WI38 (cell line): ENCODE measurements around the gene SLC5A2.

ENCODE experiments used
- H3K4me3 ChIP-seq: 2 replicates; pipeline ENCODE4 v1.5.1; 2011; ENCODE audit warnings: low read depth, mild to moderate bottlenecking, control low read depth, low read length
- TF ChIP-seq, protein P1 (sequence below): IDR thresholded peaks from 2 replicates; pipeline ENCODE4 v1.5.1; 2012; ENCODE audit warnings: low read depth, mild to moderate bottlenecking, control low read depth, low read length

The SLC5A2 gene

GRCh38 chr16:31529108-31529936 lies 46.4 kb downstream of the SLC5A2 start:
- H3K4me3 ChIP-seq = peak overlapping the region; percentile 29
- TF ChIP-seq, protein P1, sequence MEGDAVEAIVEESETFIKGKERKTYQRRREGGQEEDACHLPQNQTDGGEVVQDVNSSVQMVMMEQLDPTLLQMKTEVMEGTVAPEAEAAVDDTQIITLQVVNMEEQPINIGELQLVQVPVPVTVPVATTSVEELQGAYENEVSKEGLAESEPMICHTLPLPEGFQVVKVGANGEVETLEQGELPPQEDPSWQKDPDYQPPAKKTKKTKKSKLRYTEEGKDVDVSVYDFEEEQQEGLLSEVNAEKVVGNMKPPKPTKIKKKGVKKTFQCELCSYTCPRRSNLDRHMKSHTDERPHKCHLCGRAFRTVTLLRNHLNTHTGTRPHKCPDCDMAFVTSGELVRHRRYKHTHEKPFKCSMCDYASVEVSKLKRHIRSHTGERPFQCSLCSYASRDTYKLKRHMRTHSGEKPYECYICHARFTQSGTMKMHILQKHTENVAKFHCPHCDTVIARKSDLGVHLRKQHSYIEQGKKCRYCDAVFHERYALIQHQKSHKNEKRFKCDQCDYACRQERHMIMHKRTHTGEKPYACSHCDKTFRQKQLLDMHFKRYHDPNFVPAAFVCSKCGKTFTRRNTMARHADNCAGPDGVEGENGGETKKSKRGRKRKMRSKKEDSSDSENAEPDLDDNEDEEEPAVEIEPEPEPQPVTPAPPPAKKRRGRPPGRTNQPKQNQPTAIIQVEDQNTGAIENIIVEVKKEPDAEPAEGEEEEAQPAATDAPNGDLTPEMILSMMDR = no peak

- H3K4me3 ChIP-seq = no peak overlapping the region
These were observed 47.0 kb downstream of the SLC5A2 start for GRCh38 chr16:31529937-31530312.

GRCh38 chr16:31530405-31530804 lies 47.5 kb downstream of the SLC5A2 start:
- TF ChIP-seq, protein P1 = no peak
- no peak overlapping the region for H3K4me3 ChIP-seq

More at GRCh38 chr16:31529937-31530312, 47.0 kb downstream of the SLC5A2 start:
- TF ChIP-seq, protein P1 = no peak

DNA sequence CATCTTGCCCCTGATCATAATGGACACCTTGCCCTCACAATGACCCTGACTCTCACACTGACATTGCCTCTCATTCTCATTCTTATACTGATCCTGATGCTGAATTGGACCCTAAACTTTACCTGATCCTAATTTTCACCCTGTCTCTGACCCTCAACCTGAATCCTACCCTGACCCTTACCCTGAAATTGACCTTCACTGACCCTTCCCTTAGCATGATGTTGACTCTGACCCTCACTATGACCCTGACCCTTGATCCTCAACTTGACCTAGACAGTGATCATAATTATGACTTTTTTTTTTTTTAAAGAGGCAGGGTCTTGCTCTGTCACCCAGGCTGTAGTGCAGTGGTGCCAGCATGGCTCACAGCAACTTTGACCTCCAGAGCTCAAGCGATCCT lies 48.2 kb downstream of the SLC5A2 start:
- H3K4me3 ChIP-seq = no peak overlapping the region
- TF ChIP-seq, protein P1 = no peak

DNA sequence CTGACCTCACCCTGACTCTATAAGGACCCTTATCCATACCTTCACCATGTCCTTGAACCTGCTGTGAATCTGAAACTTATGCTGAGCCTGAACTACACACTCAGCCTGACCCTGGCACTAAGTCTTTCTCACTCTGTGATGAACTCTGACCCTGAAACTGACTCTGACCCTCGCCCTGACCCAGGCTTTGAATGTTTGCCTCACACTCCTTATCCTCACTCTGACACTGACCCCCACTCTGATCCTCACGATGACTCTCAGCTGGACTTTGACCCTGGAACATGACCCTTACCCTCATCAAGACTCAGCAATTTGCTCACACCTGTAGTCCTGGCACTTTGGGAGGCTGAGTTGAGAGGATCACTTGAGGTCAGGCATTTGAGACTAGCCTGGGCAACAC lies 49.2 kb downstream of the SLC5A2 start:
- TF ChIP-seq, protein P1 = no peak
- no peak overlapping the region for H3K4me3 ChIP-seq

GRCh38 chr16:31532896-31533295 lies 50.0 kb downstream of the SLC5A2 start:
- no peak overlapping the region for H3K4me3 ChIP-seq
- TF ChIP-seq, protein P1 = no peak

GRCh38 chr16:31535737-31536136 lies 52.8 kb downstream of the SLC5A2 start:
- TF ChIP-seq, protein P1 = no peak

More at GRCh38 chr16:31535737-31536136, 52.8 kb downstream of the SLC5A2 start:
- no peak overlapping the region for H3K4me3 ChIP-seq
